Activated CD8-positive, alpha-beta T cell treated with anti-CD3 and anti-CD28 coated beads, Interleukin-2, amount 10 ng/mL, durations not matched to agents 7 days and 5 days (primary cell): ENCODE measurements around the gene PRR3. TPM values are rescaled to one million over a fixed set of nuclear protein-coding genes. Genes with fewer than 3 reads are reported as not detected.

Source experiments
- ATAC-seq: fragments of 150-1000 bp; cut with Tn5 transposase; one replicate; pipeline ENCODE4 v1.10.0; 2021; ENCODE audit warnings: moderate library complexity
- CTCF ChIA-PET: fragments of 350-600 bp; sonication (Branson Sonifier 250); formaldehyde crosslinking; loops from one replicate; lab custom pipeline; 2021; ENCODE audit warnings: antibody characterized with exemption; lab: Charles Lee
- POLR2A ChIA-PET: fragments of 350-600 bp; sonication (Branson Sonifier 250); formaldehyde crosslinking; loops from one replicate; lab custom pipeline; 2021; ENCODE audit warnings: antibody characterized with exemption; lab: Charles Lee
- DNase-seq: peaks from one replicate; pipeline ENCODE4 v3.0.0-alpha.2; 2020
- H3K27ac Mint-ChIP-seq: one replicate; pipeline ENCODE4 v1.8.0; 2021; ENCODE audit warnings: mild to moderate bottlenecking, mixed read lengths
- H3K27me3 Mint-ChIP-seq: one replicate; pipeline ENCODE4 v1.8.0; 2021; ENCODE audit warnings: low read depth, mixed read lengths
- H3K36me3 Mint-ChIP-seq: one replicate; pipeline ENCODE4 v1.8.0; 2021; ENCODE audit warnings: low read depth, mixed read lengths
- H3K4me1 Mint-ChIP-seq: one replicate; pipeline ENCODE4 v1.8.0; 2021; ENCODE audit warnings: low read depth, mixed read lengths
- H3K4me3 Mint-ChIP-seq: one replicate; pipeline ENCODE4 v1.8.0; 2021; ENCODE audit warnings: mild to moderate bottlenecking, mixed read lengths
- H3K9me3 Mint-ChIP-seq: one replicate; pipeline ENCODE4 v1.8.0; 2022; ENCODE audit warnings: mixed read lengths; ENCODE audit not compliant: insufficient read depth
- total RNA-seq, 2 experiments: library from RNA; stranded (reverse); gene quantifications; one replicate each; pipeline ENCODE4 v1.2.3, GENCODE V29; 2021

Gene PRR3
- total RNA-seq, 2 experiments from 2014 or later, result 19.7 to 21.1 TPM

DNA sequence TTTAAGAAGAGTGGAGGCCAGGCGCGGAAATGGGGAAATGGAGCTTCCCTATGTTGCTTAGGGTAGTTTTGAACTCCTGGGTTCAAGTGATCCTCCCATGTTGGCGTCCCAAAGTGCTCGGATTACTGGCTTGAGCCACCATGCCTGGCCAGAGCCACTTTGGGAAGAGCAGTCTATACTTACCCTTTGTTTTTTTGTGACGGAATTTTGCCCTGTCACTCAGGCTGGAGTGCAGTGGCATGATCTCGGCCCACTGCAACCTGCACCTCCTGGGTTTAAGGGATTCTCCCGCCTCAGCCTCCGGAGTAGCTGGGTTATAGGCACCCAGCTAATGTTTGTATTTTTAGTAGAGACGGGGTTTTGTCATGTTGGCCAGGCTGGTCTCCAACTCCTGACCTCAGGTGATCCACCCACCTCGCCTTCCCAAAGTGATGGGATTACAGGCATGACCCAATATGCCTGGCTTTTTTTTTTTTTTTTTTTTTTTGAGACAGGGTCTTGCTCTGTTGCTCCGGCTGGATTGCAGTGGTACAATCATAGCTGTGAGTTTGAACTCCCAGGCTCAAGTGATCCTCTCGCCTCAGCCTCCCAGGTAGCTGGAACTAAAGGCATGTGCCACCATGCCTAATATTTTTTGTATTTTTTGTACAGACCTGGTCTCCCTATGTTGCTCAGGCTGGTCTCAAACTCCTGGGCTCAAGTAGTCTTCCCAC lies 42.0 kb downstream of the PRR3 start:
- ATAC-seq (no peak), DNase-seq (no peak)
- no peak overlapping the region for H3K27ac Mint-ChIP-seq
- no peak overlapping the region for H3K4me3 Mint-ChIP-seq
- no peaks in the 10 kb centered on the region for H3K9me3 Mint-ChIP-seq
- H3K4me1 Mint-ChIP-seq, result peaks cover 18% of the 10 kb centered on the region
- no peaks in the 10 kb centered on the region for H3K27me3 Mint-ChIP-seq
- POLR2A ChIA-PET, result interaction anchor here (0.6 to 5.7 kb wide), 10 partner anchors 11 to 129 kb away, joined by 3 to 60 read pairs (median 4); partner anchors contain the start of genes ABCF1, MRPS18B and PPP1R10
- CTCF ChIA-PET, result interaction anchor here (1.1 to 7.8 kb wide), 9 partner anchors 14 to 965 kb away, joined by 3 to 119 read pairs (median 20); partner anchors contain the start of gene ABCF1
- H3K36me3 Mint-ChIP-seq, result peaks cover 54% of the 10 kb centered on the region

DNA sequence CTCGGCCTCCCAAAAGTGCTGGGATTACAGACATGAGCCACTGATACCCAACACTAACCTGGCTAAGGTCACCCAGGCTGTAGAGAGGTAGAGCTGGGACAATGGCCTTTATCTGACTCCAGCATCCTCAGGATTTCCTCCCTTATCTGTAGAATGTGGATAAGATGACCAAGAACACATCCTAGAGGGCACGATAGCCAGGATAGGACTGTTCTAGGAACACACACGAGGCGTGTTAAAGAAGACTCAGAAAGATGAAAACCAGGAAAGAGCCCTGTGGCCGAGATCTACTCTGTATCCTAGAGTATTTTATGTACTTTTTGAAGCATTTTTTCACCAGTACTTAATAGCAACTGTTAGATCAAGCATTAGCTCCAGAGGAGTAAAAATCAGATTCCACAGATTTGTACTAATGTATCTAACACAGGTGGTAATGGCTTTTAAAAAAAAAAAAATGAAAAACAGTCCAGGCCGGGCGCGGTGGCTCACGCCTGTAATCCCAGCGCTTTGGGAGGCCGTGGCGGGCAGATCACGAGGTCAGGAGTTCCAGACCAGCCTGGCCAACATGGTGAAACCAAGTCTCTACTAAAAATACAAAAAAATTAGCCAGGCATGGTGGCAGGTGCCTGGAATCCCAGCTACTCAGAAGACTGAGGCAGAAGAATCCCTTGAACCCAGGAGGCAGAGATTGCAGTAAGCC lies 42.7 kb downstream of the PRR3 start:
- H3K4me1 Mint-ChIP-seq, result peaks cover 19% of the 10 kb centered on the region
- H3K4me3 Mint-ChIP-seq, result no peak overlapping the region
- no peaks in the 10 kb centered on the region for H3K9me3 Mint-ChIP-seq
- no peaks in the 10 kb centered on the region for H3K27me3 Mint-ChIP-seq
- no peak for ATAC-seq
- H3K36me3 Mint-ChIP-seq, result peaks cover 56% of the 10 kb centered on the region
- CTCF ChIA-PET, result interaction anchor here (1.1 to 7.8 kb wide), 5 partner anchors 16 to 146 kb away, joined by 3 to 119 read pairs (median 20); no protein-coding TSS in a partner anchor
- POLR2A ChIA-PET, result interaction anchor here (0.6 to 5.7 kb wide), 7 partner anchors 12 to 128 kb away, joined by 3 to 60 read pairs (median 4); partner anchors contain the start of gene ABCF1
- no peak for DNase-seq
- no peak overlapping the region for H3K27ac Mint-ChIP-seq

DNA sequence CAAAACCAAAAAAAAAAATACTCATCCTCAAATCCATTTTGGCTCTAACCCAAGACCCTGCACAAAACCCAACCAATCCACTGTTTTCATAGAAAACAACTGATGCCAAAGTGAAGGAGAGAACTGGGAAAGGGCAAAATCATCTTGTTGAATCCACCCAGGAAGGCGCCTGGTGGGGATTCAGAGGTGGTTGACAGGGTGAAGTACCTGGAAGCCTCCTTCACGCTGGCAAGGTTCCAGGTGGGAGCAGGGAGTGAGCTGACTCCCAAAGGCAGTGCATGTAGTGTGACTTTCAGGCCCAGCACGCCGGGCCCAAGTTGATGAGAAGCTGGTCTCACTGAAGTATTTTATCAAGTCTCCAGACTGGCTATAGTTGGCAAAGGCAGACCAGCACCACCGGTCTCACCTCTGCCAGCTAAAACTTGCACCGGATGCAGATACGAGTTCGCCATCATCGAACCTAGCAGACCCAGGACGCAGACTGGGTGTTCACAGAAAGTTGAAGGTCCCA lies 43.4 kb downstream of the PRR3 start:
- H3K4me3 Mint-ChIP-seq, result no peak overlapping the region
- ATAC-seq (no peak), DNase-seq (no peak)
- H3K27me3 Mint-ChIP-seq, result no peaks in the 10 kb centered on the region
- peaks cover 18% of the 10 kb centered on the region for H3K4me1 Mint-ChIP-seq
- no peaks in the 10 kb centered on the region for H3K9me3 Mint-ChIP-seq
- no peak overlapping the region for H3K27ac Mint-ChIP-seq
- ChIA-PET CTCF (interaction anchor here (0.9 to 7.8 kb wide), 5 partner anchors 23 to 130 kb away, joined by 3 to 119 read pairs (median 5); no protein-coding TSS in a partner anchor), POLR2A (interaction anchor here (0.6 to 5.7 kb wide), 6 partner anchors 10 to 1567 kb away, joined by 3 to 60 read pairs (median 4); partner anchors contain the start of gene ABCF1)
- peaks cover 59% of the 10 kb centered on the region for H3K36me3 Mint-ChIP-seq

DNA sequence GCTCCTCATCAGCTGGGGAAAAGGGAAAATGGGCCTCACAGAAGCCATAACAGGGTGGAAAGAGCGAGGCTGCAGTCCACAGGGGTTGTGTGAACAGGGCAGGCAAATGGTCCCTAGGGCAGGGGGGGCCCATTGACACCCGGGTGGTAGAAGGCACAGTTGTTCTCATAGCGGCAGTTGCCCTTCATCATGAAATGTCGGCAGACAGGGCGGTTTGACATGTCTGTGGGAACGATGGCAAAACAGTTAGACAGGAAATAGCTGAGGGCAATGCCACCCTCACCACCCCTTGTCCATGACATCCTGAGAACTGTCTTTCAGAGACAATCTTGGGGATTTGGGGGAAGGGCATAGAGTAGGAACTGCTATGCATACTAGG lies 44.3 kb downstream of the PRR3 start:
- Mint-ChIP-seq H3K9me3 (no peaks in the 10 kb centered on the region), H3K36me3 (peaks cover 66% of the 10 kb centered on the region), H3K4me1 (peaks cover 23% of the 10 kb centered on the region), H3K4me3 (no peak overlapping the region), H3K27me3 (no peaks in the 10 kb centered on the region), H3K27ac (peak overlapping the region; percentile 67)
- DNase-seq, result no peak
- POLR2A ChIA-PET, result interaction anchor here (0.8 to 5.7 kb wide), 3 partner anchors 9 to 135 kb away, joined by 4 to 60 read pairs (median 4); no protein-coding TSS in a partner anchor
- CTCF ChIA-PET, result interaction anchor here (0.9 to 7.8 kb wide), 4 partner anchors 24 to 129 kb away, joined by 3 to 119 read pairs (median 56); no protein-coding TSS in a partner anchor
- ATAC-seq, result no peak

DNA sequence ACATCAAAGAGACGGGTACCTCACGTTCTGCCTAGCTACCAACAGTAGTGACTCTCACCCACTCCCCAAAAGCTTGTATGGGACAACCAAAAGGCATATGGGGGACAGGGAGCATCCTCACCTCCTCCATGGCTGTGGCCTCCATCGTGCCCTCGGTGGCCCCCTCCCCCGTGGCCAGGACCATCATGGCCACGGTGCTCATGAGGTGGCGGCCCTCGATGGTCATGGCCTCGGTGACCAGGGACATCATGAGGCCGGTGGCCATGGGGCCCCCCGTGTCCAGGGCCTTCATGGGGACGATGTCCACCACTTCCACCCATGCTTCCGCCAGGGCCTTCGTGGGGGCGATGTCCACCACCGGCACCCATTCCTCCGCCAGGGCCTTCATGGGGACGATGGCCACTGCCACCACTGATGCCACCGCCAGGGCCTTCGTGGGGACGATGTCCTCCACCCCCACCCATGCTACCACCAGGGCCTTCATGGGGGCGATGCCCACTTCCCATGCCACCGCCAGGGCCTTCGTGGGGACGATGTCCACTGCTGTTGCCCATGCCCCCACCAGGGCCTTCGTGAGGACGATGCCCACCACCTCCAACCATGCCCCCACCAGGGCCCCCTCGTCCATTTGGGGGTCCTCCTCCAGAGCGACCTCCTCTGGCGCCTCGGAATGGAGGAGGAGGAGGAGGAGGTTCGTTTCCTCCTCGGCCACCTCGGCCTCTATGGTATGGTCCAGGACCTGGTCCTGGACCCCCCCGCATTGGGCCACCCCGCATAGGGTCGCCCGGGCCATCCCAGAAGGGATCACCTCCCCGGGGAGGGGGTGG lies 44.9 kb downstream of the PRR3 start:
- H3K4me3 Mint-ChIP-seq, result no peak overlapping the region
- no peaks in the 10 kb centered on the region for H3K27me3 Mint-ChIP-seq
- ChIA-PET CTCF (interaction anchor here (6.6 to 7.8 kb wide), 2 partner anchors 58 to 118 kb away, joined by 107 to 119 read pairs; no protein-coding TSS in a partner anchor), POLR2A (interaction anchor here (0.8 to 5.7 kb wide), 5 partner anchors 9 to 134 kb away, joined by 3 to 60 read pairs (median 4); no protein-coding TSS in a partner anchor)
- no peak overlapping the region for H3K27ac Mint-ChIP-seq
- H3K4me1 Mint-ChIP-seq, result peaks cover 27% of the 10 kb centered on the region
- ATAC-seq (no peak), DNase-seq (no peak)
- peaks cover 71% of the 10 kb centered on the region for H3K36me3 Mint-ChIP-seq
- no peaks in the 10 kb centered on the region for H3K9me3 Mint-ChIP-seq

DNA sequence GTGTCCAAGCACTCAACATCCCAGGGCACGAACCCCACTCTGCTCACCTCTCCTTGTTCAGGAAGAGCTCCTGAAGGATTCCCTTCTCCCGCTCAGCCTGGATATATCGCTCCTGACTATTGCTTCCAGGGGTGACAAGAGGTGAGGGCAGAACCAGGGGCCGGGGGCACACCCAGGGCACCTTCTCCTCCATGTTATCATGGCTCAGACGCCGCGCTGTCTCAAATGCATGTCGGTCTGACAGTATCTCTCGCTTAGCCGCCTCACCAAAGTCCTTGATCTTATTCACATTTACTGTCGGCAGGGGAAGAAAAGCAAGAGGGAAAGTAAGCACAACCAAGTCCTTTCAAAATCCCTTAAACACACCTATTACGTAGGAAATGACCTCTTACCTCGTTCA lies 46.9 kb downstream of the PRR3 start:
- no peaks in the 10 kb centered on the region for H3K27me3 Mint-ChIP-seq
- POLR2A ChIA-PET, result interaction anchor here (0.6 to 1.7 kb wide), 3 partner anchors 9 to 303 kb away, joined by 3 read pairs; no protein-coding TSS in a partner anchor
- peaks cover 80% of the 10 kb centered on the region for H3K36me3 Mint-ChIP-seq

DNA sequence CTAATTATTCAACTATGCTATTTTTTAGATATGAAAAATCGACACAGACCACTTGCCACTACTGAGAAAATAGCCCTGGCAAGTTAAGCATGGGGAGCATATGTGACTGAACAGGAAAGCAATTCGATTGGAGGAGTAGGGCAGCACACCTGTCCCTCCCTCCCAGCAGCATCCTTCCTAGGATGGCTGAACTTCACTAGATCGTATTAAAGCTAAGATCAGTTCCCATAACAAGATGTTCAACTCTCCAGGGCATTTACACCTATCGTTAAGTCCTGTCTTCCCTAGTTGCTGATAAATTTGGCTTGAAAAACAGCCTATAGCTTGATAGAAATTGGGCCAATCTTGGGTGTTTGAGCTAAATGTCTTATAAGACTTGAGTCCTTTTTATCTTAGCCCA lies 53.0 kb downstream of the PRR3 start:
- Mint-ChIP-seq H3K27me3 (no peaks in the 10 kb centered on the region), H3K27ac (no peak overlapping the region), H3K36me3 (peaks cover 87% of the 10 kb centered on the region), H3K9me3 (no peaks in the 10 kb centered on the region), H3K4me3 (no peak overlapping the region), H3K4me1 (peaks cover 68% of the 10 kb centered on the region)
- ATAC-seq (no peak), DNase-seq (no peak)
- CTCF ChIA-PET, result interaction anchor here (0.7 to 2.0 kb wide), 7 partner anchors 12 to 156 kb away, joined by 3 to 15 read pairs (median 5); no protein-coding TSS in a partner anchor
- POLR2A ChIA-PET, result interaction anchor here (0.7 to 1.2 kb wide), 4 partner anchors 8 to 13 kb away, joined by 3 to 6 read pairs (median 4); no protein-coding TSS in a partner anchor

More for the DNA sequence above, 46.9 kb downstream of the PRR3 start:
- CTCF ChIA-PET, result interaction anchor here (1.6 to 1.7 kb wide), 2 partner anchors 8 to 11 kb away, joined by 3 read pairs; no protein-coding TSS in a partner anchor
- no peak overlapping the region for H3K4me3 Mint-ChIP-seq
- no peak overlapping the region for H3K27ac Mint-ChIP-seq
- DNase-seq, result no peak
- no peak for ATAC-seq
- peaks cover 31% of the 10 kb centered on the region for H3K4me1 Mint-ChIP-seq
- no peaks in the 10 kb centered on the region for H3K9me3 Mint-ChIP-seq

DNA sequence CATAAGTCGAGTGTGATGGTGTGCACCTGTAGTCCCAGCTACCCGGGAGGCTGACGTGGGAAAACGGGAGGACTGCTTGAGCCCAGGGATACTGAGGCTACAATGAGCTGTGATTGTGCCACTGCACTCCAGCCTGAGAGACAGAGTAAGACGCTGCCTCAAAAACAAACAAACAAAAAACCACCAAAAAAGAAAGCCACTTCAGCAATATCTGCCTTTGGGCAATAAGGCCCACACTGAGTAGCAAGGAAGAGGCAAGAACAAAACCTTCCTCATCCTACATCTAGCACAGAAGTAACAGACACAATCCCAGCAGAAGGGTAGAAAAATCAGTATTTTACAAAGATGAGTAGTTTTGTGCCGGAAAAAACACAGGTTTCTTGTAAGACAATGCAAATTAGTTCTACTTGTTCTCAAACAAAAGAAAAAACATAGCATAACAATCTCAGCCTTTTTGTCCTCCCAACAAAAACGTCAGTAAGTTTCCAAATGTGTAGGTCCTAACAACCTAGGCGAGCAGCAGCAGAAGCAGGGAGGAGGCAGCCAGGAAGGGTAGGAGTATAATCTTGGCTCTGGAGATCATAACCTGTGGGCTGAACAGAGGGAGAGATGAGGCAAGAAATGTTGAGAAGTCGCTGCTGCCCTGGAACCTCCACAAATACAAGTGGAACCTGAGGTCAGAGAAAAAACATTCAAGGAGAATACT lies 54.2 kb downstream of the PRR3 start:
- ChIA-PET POLR2A (interaction anchor here (0.9 to 1.2 kb wide), 3 partner anchors 10 to 14 kb away, joined by 3 to 6 read pairs (median 4); no protein-coding TSS in a partner anchor), CTCF (interaction anchor here (1.3 to 2.1 kb wide), 5 partner anchors 13 to 120 kb away, joined by 3 to 15 read pairs (median 9); no protein-coding TSS in a partner anchor)
- H3K4me1 Mint-ChIP-seq, result peaks cover 64% of the 10 kb centered on the region
- H3K36me3 Mint-ChIP-seq, result peaks cover 88% of the 10 kb centered on the region
- no peaks in the 10 kb centered on the region for H3K9me3 Mint-ChIP-seq
- peak overlapping the region; percentile 22 for H3K27ac Mint-ChIP-seq
- DNase-seq, result no peak
- no peak for ATAC-seq
- peaks cover 1% of the 10 kb centered on the region for H3K27me3 Mint-ChIP-seq
- no peak overlapping the region for H3K4me3 Mint-ChIP-seq

DNA sequence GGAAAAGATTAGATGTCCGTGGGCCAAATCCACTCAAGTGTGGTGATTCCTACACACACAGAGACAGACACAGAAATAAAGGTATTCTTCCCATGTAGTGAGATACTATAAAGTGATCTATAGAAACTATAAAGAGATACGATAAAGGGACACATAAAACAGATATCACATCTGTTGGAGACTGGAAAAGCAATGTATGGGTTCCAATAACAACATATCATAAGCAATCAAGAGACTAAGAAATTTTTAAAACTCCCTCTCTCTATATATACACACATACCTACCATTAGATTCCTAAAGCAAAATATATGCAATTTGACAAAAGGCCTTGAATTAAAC lies 54.7 kb downstream of the PRR3 start:
- peaks cover 2% of the 10 kb centered on the region for H3K27me3 Mint-ChIP-seq
- peaks cover 88% of the 10 kb centered on the region for H3K36me3 Mint-ChIP-seq
- CTCF ChIA-PET, result interaction anchor here (0.7 to 3.5 kb wide), 10 partner anchors 8 to 128 kb away, joined by 3 to 30 read pairs (median 7); partner anchors contain the start of genes DHX16 and MDC1
- DNase-seq, result no peak
- H3K4me3 Mint-ChIP-seq, result no peak overlapping the region
- H3K27ac Mint-ChIP-seq, result peak overlapping the region; percentile 22
- H3K4me1 Mint-ChIP-seq, result peaks cover 59% of the 10 kb centered on the region
- no peak for ATAC-seq
- no peaks in the 10 kb centered on the region for H3K9me3 Mint-ChIP-seq
- POLR2A ChIA-PET, result interaction anchor here (1.0 to 4.7 kb wide), 2 partner anchors 13 to 118 kb away, joined by 3 to 60 read pairs; no protein-coding TSS in a partner anchor

DNA sequence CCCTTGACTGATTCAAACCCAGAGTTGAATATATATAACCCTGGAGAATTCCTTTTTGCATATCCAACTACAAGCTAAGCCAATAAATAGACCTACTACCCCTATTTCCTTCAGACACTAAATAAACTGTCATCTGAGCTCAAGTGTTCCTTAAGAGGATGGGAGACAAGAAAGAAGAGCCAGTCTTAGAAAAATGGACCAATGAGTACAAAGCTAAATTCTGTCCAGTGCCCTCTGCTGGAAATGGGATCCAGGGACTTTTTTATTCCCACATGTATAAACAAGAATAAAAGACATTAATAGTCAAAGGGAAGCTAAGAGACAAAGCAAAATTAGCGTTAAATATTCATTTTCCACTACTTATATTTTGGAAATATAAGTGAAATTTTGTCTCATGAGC lies 55.1 kb downstream of the PRR3 start:
- Mint-ChIP-seq H3K36me3 (peaks cover 90% of the 10 kb centered on the region), H3K27me3 (peaks cover 2% of the 10 kb centered on the region), H3K9me3 (no peaks in the 10 kb centered on the region), H3K4me3 (no peak overlapping the region), H3K27ac (no peak overlapping the region), H3K4me1 (peaks cover 59% of the 10 kb centered on the region)
- DNase-seq (no peak), ATAC-seq (no peak)
- CTCF ChIA-PET, result interaction anchor here (0.7 to 3.5 kb wide), 15 partner anchors 8 to 130 kb away, joined by 3 to 30 read pairs (median 5); partner anchors contain the start of genes ATAT1, DHX16 and MDC1
- POLR2A ChIA-PET, result interaction anchor here (0.8 to 4.7 kb wide), 4 partner anchors 13 to 118 kb away, joined by 3 to 60 read pairs (median 4); no protein-coding TSS in a partner anchor
